ENCODE measurements around the gene COL9A3.

DNA sequence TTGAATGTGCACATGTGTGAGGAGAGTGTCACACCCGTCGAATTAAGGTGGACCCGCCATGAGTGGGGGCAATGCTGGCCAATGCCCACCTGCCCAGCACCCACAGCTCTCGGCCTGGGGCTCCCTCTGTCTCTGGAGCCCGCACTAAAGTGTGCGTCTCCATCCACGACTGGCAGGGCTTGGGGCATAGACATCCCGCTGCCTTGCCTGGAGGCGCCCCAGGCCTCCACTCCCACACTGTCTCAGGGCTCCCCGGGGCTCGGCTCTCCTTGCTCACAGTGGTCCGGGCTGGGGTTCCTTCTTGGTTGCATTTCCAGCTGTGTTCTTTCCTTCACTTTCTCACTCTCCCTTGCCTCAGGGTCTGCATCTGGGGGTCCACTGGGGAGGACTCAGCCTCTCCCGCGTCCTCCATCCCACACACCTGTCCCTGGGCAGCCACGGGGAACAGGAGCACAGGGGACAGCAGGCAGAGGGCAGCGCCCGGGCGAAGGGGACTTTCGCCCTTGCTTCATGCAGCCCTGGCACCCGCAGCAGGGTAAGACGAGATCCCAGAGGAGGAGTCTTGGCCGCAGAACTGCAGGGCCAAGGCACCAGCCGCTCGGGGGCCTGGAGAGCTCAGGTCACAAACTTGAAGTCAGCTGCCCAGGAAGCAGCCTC, 40.7 kb upstream of the COL9A3 start:
- TF ChIP-seq, protein P1, sequence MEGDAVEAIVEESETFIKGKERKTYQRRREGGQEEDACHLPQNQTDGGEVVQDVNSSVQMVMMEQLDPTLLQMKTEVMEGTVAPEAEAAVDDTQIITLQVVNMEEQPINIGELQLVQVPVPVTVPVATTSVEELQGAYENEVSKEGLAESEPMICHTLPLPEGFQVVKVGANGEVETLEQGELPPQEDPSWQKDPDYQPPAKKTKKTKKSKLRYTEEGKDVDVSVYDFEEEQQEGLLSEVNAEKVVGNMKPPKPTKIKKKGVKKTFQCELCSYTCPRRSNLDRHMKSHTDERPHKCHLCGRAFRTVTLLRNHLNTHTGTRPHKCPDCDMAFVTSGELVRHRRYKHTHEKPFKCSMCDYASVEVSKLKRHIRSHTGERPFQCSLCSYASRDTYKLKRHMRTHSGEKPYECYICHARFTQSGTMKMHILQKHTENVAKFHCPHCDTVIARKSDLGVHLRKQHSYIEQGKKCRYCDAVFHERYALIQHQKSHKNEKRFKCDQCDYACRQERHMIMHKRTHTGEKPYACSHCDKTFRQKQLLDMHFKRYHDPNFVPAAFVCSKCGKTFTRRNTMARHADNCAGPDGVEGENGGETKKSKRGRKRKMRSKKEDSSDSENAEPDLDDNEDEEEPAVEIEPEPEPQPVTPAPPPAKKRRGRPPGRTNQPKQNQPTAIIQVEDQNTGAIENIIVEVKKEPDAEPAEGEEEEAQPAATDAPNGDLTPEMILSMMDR (IDR thresholded peaks at IDR 0.05): no peak
- TF ChIP-seq EP300 (IDR thresholded peaks at IDR 0.05) (no peak), EHMT2 (IDR thresholded peaks at IDR 0.05; ENCODE audit: low read depth) (no peak), POLR2A (IDR thresholded peaks at IDR 0.05; ENCODE audit: low read length) (no peak), MYC (IDR thresholded peaks at IDR 0.05; ENCODE audit: borderline replicate concordance, low read length) (no peak), CEBPB (IDR thresholded peaks at IDR 0.05) (no peak), MAZ (IDR thresholded peaks at IDR 0.05; ENCODE audit: borderline replicate concordance, low read depth, low read length) (no peak)
- TF ChIP-seq, protein P2, sequence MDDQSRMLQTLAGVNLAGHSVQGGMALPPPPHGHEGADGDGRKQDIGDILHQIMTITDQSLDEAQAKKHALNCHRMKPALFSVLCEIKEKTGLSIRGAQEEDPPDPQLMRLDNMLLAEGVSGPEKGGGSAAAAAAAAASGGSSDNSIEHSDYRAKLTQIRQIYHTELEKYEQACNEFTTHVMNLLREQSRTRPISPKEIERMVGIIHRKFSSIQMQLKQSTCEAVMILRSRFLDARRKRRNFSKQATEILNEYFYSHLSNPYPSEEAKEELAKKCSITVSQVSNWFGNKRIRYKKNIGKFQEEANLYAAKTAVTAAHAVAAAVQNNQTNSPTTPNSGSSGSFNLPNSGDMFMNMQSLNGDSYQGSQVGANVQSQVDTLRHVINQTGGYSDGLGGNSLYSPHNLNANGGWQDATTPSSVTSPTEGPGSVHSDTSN (IDR thresholded peaks at IDR 0.05): no peak

Measured in A549 (cell line).